T-helper 2 cell treated with Interferon-gamma antibody and Interleukin-4, amounts not matched to agents 5 μg/mL and 100 μg/mL, for 36 hours (primary cell): ENCODE measurements around the gene PRDM16.

Experiments
- DNase-seq: peaks from one replicate; pipeline ENCODE4 v3.0.0; 2021; ENCODE audit warnings: low spot score
- H3K27ac Mint-ChIP-seq: one replicate; pipeline ENCODE4 v1.8.0; 2021; ENCODE audit warnings: mild to moderate bottlenecking, mixed read lengths
- H3K27me3 Mint-ChIP-seq: one replicate; pipeline ENCODE4 v1.8.0; 2021; ENCODE audit warnings: low read depth, mixed read lengths
- H3K36me3 Mint-ChIP-seq: one replicate; pipeline ENCODE4 v1.8.0; 2021; ENCODE audit warnings: low read depth, mixed read lengths
- H3K4me1 Mint-ChIP-seq: one replicate; pipeline ENCODE4 v1.8.0; 2021; ENCODE audit warnings: low read depth, mixed read lengths
- H3K4me3 Mint-ChIP-seq: one replicate; pipeline ENCODE4 v1.8.0; 2022; ENCODE audit warnings: mild to moderate bottlenecking, moderate library complexity, mixed read lengths
- H3K9me3 Mint-ChIP-seq: one replicate; pipeline ENCODE4 v1.8.0; 2021; ENCODE audit warnings: mixed read lengths

PRDM16 gene

GRCh38 chr1:3207217-3207848 lies 138.3 kb downstream of the PRDM16 start:
- no peak overlapping the region for H3K4me3 Mint-ChIP-seq
- no peaks in the 10 kb centered on the region for H3K9me3 Mint-ChIP-seq
- H3K4me1 Mint-ChIP-seq, result no peaks in the 10 kb centered on the region
- no peaks in the 10 kb centered on the region for H3K36me3 Mint-ChIP-seq
- no peaks in the 10 kb centered on the region for H3K27me3 Mint-ChIP-seq
- no peak for DNase-seq
- H3K27ac Mint-ChIP-seq, result no peak overlapping the region

- no peaks in the 10 kb centered on the region for H3K9me3 Mint-ChIP-seq
- no peak overlapping the region for H3K4me3 Mint-ChIP-seq
- H3K27me3 Mint-ChIP-seq, result no peaks in the 10 kb centered on the region
- DNase-seq, result no peak
- H3K4me1 Mint-ChIP-seq, result no peaks in the 10 kb centered on the region
- H3K27ac Mint-ChIP-seq, result no peak overlapping the region
- no peaks in the 10 kb centered on the region for H3K36me3 Mint-ChIP-seq
Measured at GRCh38 chr1:3208819-3209200, 139.8 kb downstream of the PRDM16 start.

GRCh38 chr1:3209201-3209600 lies 140.2 kb downstream of the PRDM16 start:
- no peaks in the 10 kb centered on the region for H3K9me3 Mint-ChIP-seq
- H3K4me1 Mint-ChIP-seq, result no peaks in the 10 kb centered on the region
- H3K36me3 Mint-ChIP-seq, result no peaks in the 10 kb centered on the region
- no peak overlapping the region for H3K4me3 Mint-ChIP-seq
- no peak for DNase-seq
- H3K27ac Mint-ChIP-seq, result no peak overlapping the region
- no peaks in the 10 kb centered on the region for H3K27me3 Mint-ChIP-seq

GRCh38 chr1:3211582-3212375 lies 142.8 kb downstream of the PRDM16 start:
- H3K36me3 Mint-ChIP-seq, result no peaks in the 10 kb centered on the region
- no peak overlapping the region for H3K27ac Mint-ChIP-seq
- no peak overlapping the region for H3K4me3 Mint-ChIP-seq
- no peak for DNase-seq
- H3K9me3 Mint-ChIP-seq, result no peaks in the 10 kb centered on the region
- H3K4me1 Mint-ChIP-seq, result no peaks in the 10 kb centered on the region
- no peaks in the 10 kb centered on the region for H3K27me3 Mint-ChIP-seq

GRCh38 chr1:3212453-3213355 lies 143.7 kb downstream of the PRDM16 start:
- Mint-ChIP-seq H3K9me3 (no peaks in the 10 kb centered on the region), H3K36me3 (no peaks in the 10 kb centered on the region), H3K27me3 (no peaks in the 10 kb centered on the region), H3K4me3 (no peak overlapping the region), H3K27ac (no peak overlapping the region), H3K4me1 (no peaks in the 10 kb centered on the region)
- DNase-seq, result no peak

GRCh38 chr1:3213730-3214129 lies 144.7 kb downstream of the PRDM16 start:
- Mint-ChIP-seq H3K27ac (no peak overlapping the region), H3K27me3 (no peaks in the 10 kb centered on the region), H3K36me3 (no peaks in the 10 kb centered on the region), H3K4me3 (no peak overlapping the region), H3K4me1 (no peaks in the 10 kb centered on the region), H3K9me3 (no peaks in the 10 kb centered on the region)
- DNase-seq, result no peak

- no peaks in the 10 kb centered on the region for H3K9me3 Mint-ChIP-seq
- no peak for DNase-seq
- no peak overlapping the region for H3K27ac Mint-ChIP-seq
- no peak overlapping the region for H3K4me3 Mint-ChIP-seq
- no peaks in the 10 kb centered on the region for H3K27me3 Mint-ChIP-seq
- no peaks in the 10 kb centered on the region for H3K36me3 Mint-ChIP-seq
- H3K4me1 Mint-ChIP-seq, result no peaks in the 10 kb centered on the region
Measured at GRCh38 chr1:3215198-3216014, 146.4 kb downstream of the PRDM16 start.

- no peak overlapping the region for H3K27ac Mint-ChIP-seq
- H3K27me3 Mint-ChIP-seq, result no peaks in the 10 kb centered on the region
- H3K4me1 Mint-ChIP-seq, result no peaks in the 10 kb centered on the region
- no peak for DNase-seq
- H3K9me3 Mint-ChIP-seq, result no peaks in the 10 kb centered on the region
- no peak overlapping the region for H3K4me3 Mint-ChIP-seq
- H3K36me3 Mint-ChIP-seq, result no peaks in the 10 kb centered on the region
Measured at GRCh38 chr1:3216015-3216391, 147.0 kb downstream of the PRDM16 start.

GRCh38 chr1:3217181-3217641 lies 148.2 kb downstream of the PRDM16 start:
- Mint-ChIP-seq H3K27me3 (no peaks in the 10 kb centered on the region), H3K27ac (no peak overlapping the region), H3K4me1 (no peaks in the 10 kb centered on the region), H3K36me3 (no peaks in the 10 kb centered on the region), H3K4me3 (no peak overlapping the region), H3K9me3 (no peaks in the 10 kb centered on the region)
- no peak for DNase-seq

- Mint-ChIP-seq H3K27ac (no peak overlapping the region), H3K27me3 (no peaks in the 10 kb centered on the region), H3K9me3 (no peaks in the 10 kb centered on the region)
Measured at GRCh38 chr1:3217979-3218679, 149.1 kb downstream of the PRDM16 start.

GRCh38 chr1:3219005-3219790 lies 150.2 kb downstream of the PRDM16 start:
- Mint-ChIP-seq H3K4me1 (no peaks in the 10 kb centered on the region), H3K36me3 (no peaks in the 10 kb centered on the region), H3K27ac (no peak overlapping the region), H3K4me3 (no peak overlapping the region), H3K27me3 (no peaks in the 10 kb centered on the region), H3K9me3 (no peaks in the 10 kb centered on the region)
- no peak for DNase-seq

More at GRCh38 chr1:3217979-3218679, 149.1 kb downstream of the PRDM16 start:
- Mint-ChIP-seq H3K4me3 (no peak overlapping the region), H3K4me1 (no peaks in the 10 kb centered on the region), H3K36me3 (no peaks in the 10 kb centered on the region)
- DNase-seq, result no peak

GRCh38 chr1:3219791-3220467 lies 150.9 kb downstream of the PRDM16 start:
- Mint-ChIP-seq H3K9me3 (no peaks in the 10 kb centered on the region), H3K27ac (no peak overlapping the region), H3K36me3 (no peaks in the 10 kb centered on the region), H3K27me3 (no peaks in the 10 kb centered on the region), H3K4me1 (no peaks in the 10 kb centered on the region), H3K4me3 (no peak overlapping the region)
- no peak for DNase-seq
